ENCODE measurements around the gene TRIM37.

DNA sequence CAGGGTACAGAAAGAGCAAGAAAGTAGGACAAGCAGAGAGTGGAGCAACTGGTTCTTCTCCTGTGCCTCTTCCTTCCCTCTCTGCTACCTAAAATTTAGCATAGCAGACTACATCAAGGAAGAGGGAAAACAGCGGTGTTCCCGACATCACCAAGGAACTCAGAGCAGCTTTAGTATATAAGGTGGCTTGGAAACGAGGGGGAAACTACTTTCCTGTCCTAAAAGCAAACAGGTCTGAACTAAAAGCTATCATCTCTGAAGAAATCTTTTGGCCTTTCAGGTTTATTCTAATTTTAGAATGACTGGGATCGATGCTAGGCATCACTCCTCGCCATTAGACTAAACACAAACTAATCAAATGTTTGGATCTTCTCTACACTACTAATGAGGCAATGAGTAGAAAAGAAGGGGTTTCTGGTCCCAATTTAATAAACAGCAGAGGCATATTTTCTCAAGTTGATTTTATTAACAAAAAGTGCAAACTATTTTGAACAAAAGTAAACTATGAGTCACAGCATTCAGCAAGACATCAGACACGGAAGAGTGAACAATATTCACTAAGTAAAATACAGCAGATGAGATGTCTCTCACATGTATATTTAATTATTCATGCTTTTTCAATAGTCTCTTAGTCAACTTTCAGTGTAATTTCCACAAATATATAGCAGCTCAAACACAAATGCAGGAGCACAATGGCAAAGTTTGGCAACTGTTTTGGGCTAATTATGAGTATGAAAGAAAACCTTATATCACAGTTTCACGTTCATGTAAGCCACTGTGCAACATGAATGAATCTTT, 108.7 kb downstream of the TRIM37 start:
- TF ChIP-seq, protein P1, sequence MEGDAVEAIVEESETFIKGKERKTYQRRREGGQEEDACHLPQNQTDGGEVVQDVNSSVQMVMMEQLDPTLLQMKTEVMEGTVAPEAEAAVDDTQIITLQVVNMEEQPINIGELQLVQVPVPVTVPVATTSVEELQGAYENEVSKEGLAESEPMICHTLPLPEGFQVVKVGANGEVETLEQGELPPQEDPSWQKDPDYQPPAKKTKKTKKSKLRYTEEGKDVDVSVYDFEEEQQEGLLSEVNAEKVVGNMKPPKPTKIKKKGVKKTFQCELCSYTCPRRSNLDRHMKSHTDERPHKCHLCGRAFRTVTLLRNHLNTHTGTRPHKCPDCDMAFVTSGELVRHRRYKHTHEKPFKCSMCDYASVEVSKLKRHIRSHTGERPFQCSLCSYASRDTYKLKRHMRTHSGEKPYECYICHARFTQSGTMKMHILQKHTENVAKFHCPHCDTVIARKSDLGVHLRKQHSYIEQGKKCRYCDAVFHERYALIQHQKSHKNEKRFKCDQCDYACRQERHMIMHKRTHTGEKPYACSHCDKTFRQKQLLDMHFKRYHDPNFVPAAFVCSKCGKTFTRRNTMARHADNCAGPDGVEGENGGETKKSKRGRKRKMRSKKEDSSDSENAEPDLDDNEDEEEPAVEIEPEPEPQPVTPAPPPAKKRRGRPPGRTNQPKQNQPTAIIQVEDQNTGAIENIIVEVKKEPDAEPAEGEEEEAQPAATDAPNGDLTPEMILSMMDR (IDR thresholded peaks at IDR 0.05; ENCODE audit: insufficient read depth, low read length) = no peak
- TF ChIP-seq GABPA (IDR thresholded peaks at IDR 0.05; ENCODE audit: low read depth) = no peak
- no peak for TF ChIP-seq POLR2AphosphoS5 (IDR thresholded peaks at IDR 0.05; ENCODE audit: low read depth)
- TF ChIP-seq, protein P2, sequence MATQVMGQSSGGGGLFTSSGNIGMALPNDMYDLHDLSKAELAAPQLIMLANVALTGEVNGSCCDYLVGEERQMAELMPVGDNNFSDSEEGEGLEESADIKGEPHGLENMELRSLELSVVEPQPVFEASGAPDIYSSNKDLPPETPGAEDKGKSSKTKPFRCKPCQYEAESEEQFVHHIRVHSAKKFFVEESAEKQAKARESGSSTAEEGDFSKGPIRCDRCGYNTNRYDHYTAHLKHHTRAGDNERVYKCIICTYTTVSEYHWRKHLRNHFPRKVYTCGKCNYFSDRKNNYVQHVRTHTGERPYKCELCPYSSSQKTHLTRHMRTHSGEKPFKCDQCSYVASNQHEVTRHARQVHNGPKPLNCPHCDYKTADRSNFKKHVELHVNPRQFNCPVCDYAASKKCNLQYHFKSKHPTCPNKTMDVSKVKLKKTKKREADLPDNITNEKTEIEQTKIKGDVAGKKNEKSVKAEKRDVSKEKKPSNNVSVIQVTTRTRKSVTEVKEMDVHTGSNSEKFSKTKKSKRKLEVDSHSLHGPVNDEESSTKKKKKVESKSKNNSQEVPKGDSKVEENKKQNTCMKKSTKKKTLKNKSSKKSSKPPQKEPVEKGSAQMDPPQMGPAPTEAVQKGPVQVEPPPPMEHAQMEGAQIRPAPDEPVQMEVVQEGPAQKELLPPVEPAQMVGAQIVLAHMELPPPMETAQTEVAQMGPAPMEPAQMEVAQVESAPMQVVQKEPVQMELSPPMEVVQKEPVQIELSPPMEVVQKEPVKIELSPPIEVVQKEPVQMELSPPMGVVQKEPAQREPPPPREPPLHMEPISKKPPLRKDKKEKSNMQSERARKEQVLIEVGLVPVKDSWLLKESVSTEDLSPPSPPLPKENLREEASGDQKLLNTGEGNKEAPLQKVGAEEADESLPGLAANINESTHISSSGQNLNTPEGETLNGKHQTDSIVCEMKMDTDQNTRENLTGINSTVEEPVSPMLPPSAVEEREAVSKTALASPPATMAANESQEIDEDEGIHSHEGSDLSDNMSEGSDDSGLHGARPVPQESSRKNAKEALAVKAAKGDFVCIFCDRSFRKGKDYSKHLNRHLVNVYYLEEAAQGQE (IDR thresholded peaks at IDR 0.05; ENCODE audit: insufficient replicate concordance, low read depth) = no peak

All from HL-60 (cell line).